Vagina (tissue), 2 donors: ENCODE measurements around the gene SPTSSA.

Source experiments
- POLR2A ChIP-seq, 2 donors: fragments of 450-650 bp; IDR thresholded peaks; one replicate each; pipeline ENCODE4 v1.6.1; 2017; ENCODE audit warnings: antibody characterized with exemption in 2 of 2, mild to moderate bottlenecking in 2 of 2, moderate library complexity in 2 of 2
- POLR2AphosphoS5 ChIP-seq, 2 donors: sonication (generic); formaldehyde crosslinking; IDR thresholded peaks; one replicate each; pipeline ENCODE4 v1.9.0; 2017; ENCODE audit warnings: antibody characterized with exemption in 2 of 2, mild to moderate bottlenecking in 2 of 2, low read depth in 1 of 2; ENCODE audit not compliant: insufficient read depth in 1 of 2
- TF ChIP-seq, protein P1 (sequence below), 3 experiments: fragments of 450-650 bp in 2 of 3; fragments of 200-600 bp in 1 of 3; sonication (generic) in 1 of 3; IDR thresholded peaks; one replicate each; pipeline ENCODE4 v1.5.1; 2017 to 2019; ENCODE audit warnings: antibody characterized with exemption in 3 of 3, mild to moderate bottlenecking in 2 of 3, moderate library complexity in 2 of 3

DNA sequence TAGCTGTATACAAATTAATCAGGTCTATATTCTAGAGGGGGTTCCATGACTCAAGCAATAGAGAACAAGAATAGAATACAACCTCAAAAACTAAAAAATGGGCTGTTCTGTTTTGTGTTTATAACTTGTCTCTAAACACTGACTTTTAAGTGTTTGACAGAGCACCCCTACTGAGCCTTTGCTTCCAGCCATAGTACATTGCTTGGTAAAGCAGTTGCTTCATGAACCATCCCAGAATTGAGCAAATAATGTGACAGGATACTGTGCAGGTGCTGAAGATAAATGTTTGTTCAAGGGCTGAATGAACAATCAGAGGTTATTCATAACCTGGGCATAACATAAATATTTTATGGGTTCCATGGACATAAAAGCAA is 11.5 kb downstream of the SPTSSA start:
- TF ChIP-seq, protein P1, sequence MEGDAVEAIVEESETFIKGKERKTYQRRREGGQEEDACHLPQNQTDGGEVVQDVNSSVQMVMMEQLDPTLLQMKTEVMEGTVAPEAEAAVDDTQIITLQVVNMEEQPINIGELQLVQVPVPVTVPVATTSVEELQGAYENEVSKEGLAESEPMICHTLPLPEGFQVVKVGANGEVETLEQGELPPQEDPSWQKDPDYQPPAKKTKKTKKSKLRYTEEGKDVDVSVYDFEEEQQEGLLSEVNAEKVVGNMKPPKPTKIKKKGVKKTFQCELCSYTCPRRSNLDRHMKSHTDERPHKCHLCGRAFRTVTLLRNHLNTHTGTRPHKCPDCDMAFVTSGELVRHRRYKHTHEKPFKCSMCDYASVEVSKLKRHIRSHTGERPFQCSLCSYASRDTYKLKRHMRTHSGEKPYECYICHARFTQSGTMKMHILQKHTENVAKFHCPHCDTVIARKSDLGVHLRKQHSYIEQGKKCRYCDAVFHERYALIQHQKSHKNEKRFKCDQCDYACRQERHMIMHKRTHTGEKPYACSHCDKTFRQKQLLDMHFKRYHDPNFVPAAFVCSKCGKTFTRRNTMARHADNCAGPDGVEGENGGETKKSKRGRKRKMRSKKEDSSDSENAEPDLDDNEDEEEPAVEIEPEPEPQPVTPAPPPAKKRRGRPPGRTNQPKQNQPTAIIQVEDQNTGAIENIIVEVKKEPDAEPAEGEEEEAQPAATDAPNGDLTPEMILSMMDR (IDR thresholded peaks at IDR 0.05), result no peak
- TF ChIP-seq POLR2AphosphoS5 (IDR thresholded peaks at IDR 0.05; ENCODE audit: insufficient read depth in 1 of 2, low read depth in 1 of 2), result no peak
- TF ChIP-seq POLR2A (IDR thresholded peaks at IDR 0.05), result no peak
